WTC11 (cell line): ENCODE measurements around the gene SND1. TPM values are rescaled to one million over a fixed set of nuclear protein-coding genes. Genes with fewer than 3 reads are reported as not detected.

Experiments used
- ATAC-seq: fragments of 200-7000 bp; cut with Tn5 transposase; 2 replicates; pipeline ENCODE4 v1.10.0; 2021; ENCODE audit warnings: mild to moderate bottlenecking, moderate library complexity
- CTCF ChIA-PET: fragments of 300-600 bp; sonication (Branson Sonifier 250); formaldehyde crosslinking; loops from one replicate; lab custom pipeline; 2021; ENCODE audit warnings: antibody characterized with exemption; lab: Charles Lee
- POLR2A ChIA-PET: fragments of 350-600 bp; sonication (Branson Sonifier 250); formaldehyde crosslinking; loops from one replicate; lab custom pipeline; 2021; ENCODE audit warnings: antibody characterized with exemption; lab: Charles Lee
- DNase-seq: peaks from one replicate; pipeline ENCODE4 v3.0.0; 2021; ENCODE audit warnings: low spot score
- H3K27ac Mint-ChIP-seq: 2 replicates; pipeline ENCODE4 v1.8.0; 2021; ENCODE audit warnings: mixed read lengths
- H3K27me3 Mint-ChIP-seq: 2 replicates; pipeline ENCODE4 v1.8.0; 2021; ENCODE audit warnings: low read depth, mild to moderate bottlenecking, moderate library complexity, mixed read lengths
- H3K36me3 Mint-ChIP-seq: 2 replicates; pipeline ENCODE4 v1.8.0; 2021; ENCODE audit warnings: mixed read lengths
- H3K4me1 Mint-ChIP-seq: 2 replicates; pipeline ENCODE4 v1.8.0; 2022; ENCODE audit warnings: mixed read lengths
- H3K4me3 Mint-ChIP-seq: 2 replicates; pipeline ENCODE4 v1.8.0; 2021; ENCODE audit warnings: mild to moderate bottlenecking, moderate library complexity, mixed read lengths
- H3K9me3 Mint-ChIP-seq: 2 replicates; pipeline ENCODE4 v1.8.0; 2021; ENCODE audit warnings: mixed read lengths
- CBFB ChIP-seq: sonication (generic); formaldehyde crosslinking; IDR thresholded peaks from 2 replicates; pipeline ENCODE4 v1.8.1; 2022; ENCODE audit warnings: mild to moderate bottlenecking, low read depth, missing genetic modification reagents
- EMX1 ChIP-seq: fragments of 250-450 bp; sonication (Bioruptor Pico); IDR thresholded peaks from 2 replicates; pipeline ENCODE4 v1.8.0; 2021; ENCODE audit warnings: mild to moderate bottlenecking
- ESRRA ChIP-seq: sonication (generic); formaldehyde crosslinking; IDR thresholded peaks from 2 replicates; pipeline ENCODE4 v1.8.1; 2022; ENCODE audit warnings: mild to moderate bottlenecking, missing genetic modification reagents, borderline replicate concordance
- ETV6 ChIP-seq: sonication (generic); formaldehyde crosslinking; IDR thresholded peaks from 2 replicates; pipeline ENCODE4 v1.8.1; 2022; ENCODE audit warnings: mild to moderate bottlenecking, missing genetic modification reagents
- GRHL2 ChIP-seq: fragments of 250-450 bp; sonication (Bioruptor Pico); IDR thresholded peaks from 2 replicates; pipeline ENCODE4 v1.8.0; 2022; ENCODE audit warnings: mild to moderate bottlenecking, moderate library complexity; ENCODE audit not compliant: insufficient replicate concordance, severe bottlenecking
- HMGA2 ChIP-seq: fragments of 250-450 bp; sonication (Bioruptor Pico); IDR thresholded peaks from 2 replicates; pipeline ENCODE4 v1.4.0; 2021; ENCODE audit warnings: mild to moderate bottlenecking, moderate library complexity
- JAZF1 ChIP-seq: fragments of 250-450 bp; sonication (Bioruptor Pico); IDR thresholded peaks from 2 replicates; pipeline ENCODE4 v1.9.0; 2021; ENCODE audit warnings: moderate library complexity, mild to moderate bottlenecking, inconsistent platforms
- KAT7 ChIP-seq: sonication (generic); formaldehyde crosslinking; IDR thresholded peaks from 2 replicates; pipeline ENCODE4 v1.8.1; 2023; ENCODE audit warnings: missing genetic modification reagents, mild to moderate bottlenecking, borderline replicate concordance
- MXD4 ChIP-seq: fragments of 250-450 bp; sonication (Bioruptor Pico); IDR thresholded peaks from 2 replicates; pipeline ENCODE4 v1.8.0; 2021; ENCODE audit warnings: mild to moderate bottlenecking, moderate library complexity, borderline replicate concordance
- OVOL2 ChIP-seq: fragments of 250-450 bp; sonication (Bioruptor Pico); IDR thresholded peaks from 2 replicates; pipeline ENCODE4 v1.9.0; 2021; ENCODE audit warnings: mild to moderate bottlenecking, borderline replicate concordance
- SMAD4 ChIP-seq: sonication (generic); formaldehyde crosslinking; IDR thresholded peaks from 2 replicates; pipeline ENCODE4 v1.8.0; 2022; ENCODE audit warnings: mild to moderate bottlenecking, missing genetic modification reagents
- SOX15 ChIP-seq: fragments of 250-450 bp; sonication (Bioruptor Pico); IDR thresholded peaks from 2 replicates; pipeline ENCODE4 v1.9.0; 2021; ENCODE audit warnings: mild to moderate bottlenecking
- TEAD4 ChIP-seq: sonication (generic); formaldehyde crosslinking; IDR thresholded peaks from 2 replicates; pipeline ENCODE4 v1.8.0; 2022; ENCODE audit warnings: mild to moderate bottlenecking, missing genetic modification reagents
- ZNF121 ChIP-seq: sonication (generic); formaldehyde crosslinking; IDR thresholded peaks from 2 replicates; pipeline ENCODE4 v1.8.0; 2023; ENCODE audit warnings: missing genetic modification reagents
- ZNF138 ChIP-seq: sonication (generic); formaldehyde crosslinking; conservative IDR thresholded peaks from 2 replicates; pipeline ENCODE4 v1.8.1; 2022; ENCODE audit warnings: mild to moderate bottlenecking, moderate library complexity, missing genetic modification reagents
- ZNF317 ChIP-seq: sonication (generic); formaldehyde crosslinking; IDR thresholded peaks from 2 replicates; pipeline ENCODE4 v1.8.1; 2023; ENCODE audit warnings: low read depth, mild to moderate bottlenecking, moderate library complexity, missing genetic modification reagents, borderline replicate concordance
- ZNF396 ChIP-seq: fragments of 250-450 bp; sonication (Bioruptor Pico); IDR thresholded peaks from 2 replicates; pipeline ENCODE4 v1.8.0; 2021; ENCODE audit warnings: mild to moderate bottlenecking, moderate library complexity, borderline replicate concordance
- ZNF416 ChIP-seq: fragments of 250-450 bp; sonication (Bioruptor Pico); IDR thresholded peaks from 2 replicates; pipeline ENCODE4 v1.9.0; 2021; ENCODE audit warnings: mild to moderate bottlenecking, inconsistent platforms
- total RNA-seq: library from RNA; stranded (reverse); gene quantifications from 3 replicates; pipeline ENCODE4 v1.2.3, GENCODE V29; 2021
- TF ChIP-seq, protein P1 (sequence below): sonication (generic); formaldehyde crosslinking; IDR thresholded peaks from 2 replicates; pipeline ENCODE4 v1.8.0; 2022; ENCODE audit warnings: mild to moderate bottlenecking, missing genetic modification reagents
- TF ChIP-seq, protein P2 (sequence below): fragments of 250-450 bp; sonication (Bioruptor Pico); IDR thresholded peaks from 2 replicates; pipeline ENCODE4 v1.9.0; 2021; ENCODE audit warnings: mild to moderate bottlenecking, borderline replicate concordance
- TF ChIP-seq, protein P3 (sequence below): sonication (generic); formaldehyde crosslinking; IDR thresholded peaks from 2 replicates; pipeline ENCODE4 v1.8.1; 2022; ENCODE audit warnings: mild to moderate bottlenecking, moderate library complexity, missing genetic modification reagents
- TF ChIP-seq, protein P4 (sequence below): sonication (generic); formaldehyde crosslinking; IDR thresholded peaks from 2 replicates; pipeline ENCODE4 v1.8.1; 2022; ENCODE audit warnings: mild to moderate bottlenecking, missing genetic modification reagents, moderate library complexity, borderline replicate concordance
- TF ChIP-seq, protein P5 (sequence below): sonication (generic); formaldehyde crosslinking; IDR thresholded peaks from 2 replicates; pipeline ENCODE4 v1.8.0; 2023; ENCODE audit warnings: mild to moderate bottlenecking, missing genetic modification reagents

The SND1 gene
- total RNA-seq, 1 experiment from 2014 or later, result 261 TPM

DNA sequence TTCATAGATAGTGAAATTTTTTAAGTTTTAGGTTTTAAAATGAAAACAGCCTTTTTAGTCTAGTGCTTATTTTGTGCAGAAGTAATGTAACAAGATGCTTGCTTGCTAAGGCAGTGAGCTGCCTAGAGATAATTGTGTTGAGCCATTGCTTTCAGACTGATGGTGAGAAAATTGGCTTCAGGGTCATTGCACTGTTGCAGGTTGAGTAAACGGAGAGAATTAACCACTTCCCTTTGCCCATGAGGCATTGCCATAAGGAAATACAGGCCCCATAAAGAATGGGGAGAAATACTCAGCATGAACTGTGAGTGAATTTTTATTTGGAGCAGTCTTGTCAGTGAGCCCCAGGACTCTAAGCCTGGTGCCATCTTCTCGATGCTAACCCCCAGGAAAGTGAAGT lies 238.7 kb downstream of the SND1 start:
- ChIA-PET CTCF (no interaction called here), POLR2A (no interaction called here)
- H3K36me3 Mint-ChIP-seq, result peaks cover 16% of the 10 kb centered on the region
- no peak overlapping the region for H3K4me3 Mint-ChIP-seq
- no peaks in the 10 kb centered on the region for H3K27me3 Mint-ChIP-seq
- peaks cover 75% of the 10 kb centered on the region for H3K4me1 Mint-ChIP-seq
- TF ChIP-seq, protein P1, sequence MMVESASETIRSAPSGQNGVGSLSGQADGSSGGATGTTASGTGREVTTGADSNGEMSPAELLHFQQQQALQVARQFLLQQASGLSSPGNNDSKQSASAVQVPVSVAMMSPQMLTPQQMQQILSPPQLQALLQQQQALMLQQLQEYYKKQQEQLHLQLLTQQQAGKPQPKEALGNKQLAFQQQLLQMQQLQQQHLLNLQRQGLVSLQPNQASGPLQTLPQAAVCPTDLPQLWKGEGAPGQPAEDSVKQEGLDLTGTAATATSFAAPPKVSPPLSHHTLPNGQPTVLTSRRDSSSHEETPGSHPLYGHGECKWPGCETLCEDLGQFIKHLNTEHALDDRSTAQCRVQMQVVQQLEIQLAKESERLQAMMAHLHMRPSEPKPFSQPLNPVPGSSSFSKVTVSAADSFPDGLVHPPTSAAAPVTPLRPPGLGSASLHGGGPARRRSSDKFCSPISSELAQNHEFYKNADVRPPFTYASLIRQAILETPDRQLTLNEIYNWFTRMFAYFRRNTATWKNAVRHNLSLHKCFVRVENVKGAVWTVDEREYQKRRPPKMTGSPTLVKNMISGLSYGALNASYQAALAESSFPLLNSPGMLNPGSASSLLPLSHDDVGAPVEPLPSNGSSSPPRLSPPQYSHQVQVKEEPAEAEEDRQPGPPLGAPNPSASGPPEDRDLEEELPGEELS, result no peak
- no peak for TF ChIP-seq ZNF396 (CRISPR knock-in tag)
- TF ChIP-seq ZNF317 (CRISPR knock-in tag), result no peak
- TF ChIP-seq MXD4, result no peak
- TF ChIP-seq ZNF416 (CRISPR knock-in tag), result no peak
- TF ChIP-seq SOX15 (CRISPR knock-in tag), result no peak
- TF ChIP-seq, protein P2, sequence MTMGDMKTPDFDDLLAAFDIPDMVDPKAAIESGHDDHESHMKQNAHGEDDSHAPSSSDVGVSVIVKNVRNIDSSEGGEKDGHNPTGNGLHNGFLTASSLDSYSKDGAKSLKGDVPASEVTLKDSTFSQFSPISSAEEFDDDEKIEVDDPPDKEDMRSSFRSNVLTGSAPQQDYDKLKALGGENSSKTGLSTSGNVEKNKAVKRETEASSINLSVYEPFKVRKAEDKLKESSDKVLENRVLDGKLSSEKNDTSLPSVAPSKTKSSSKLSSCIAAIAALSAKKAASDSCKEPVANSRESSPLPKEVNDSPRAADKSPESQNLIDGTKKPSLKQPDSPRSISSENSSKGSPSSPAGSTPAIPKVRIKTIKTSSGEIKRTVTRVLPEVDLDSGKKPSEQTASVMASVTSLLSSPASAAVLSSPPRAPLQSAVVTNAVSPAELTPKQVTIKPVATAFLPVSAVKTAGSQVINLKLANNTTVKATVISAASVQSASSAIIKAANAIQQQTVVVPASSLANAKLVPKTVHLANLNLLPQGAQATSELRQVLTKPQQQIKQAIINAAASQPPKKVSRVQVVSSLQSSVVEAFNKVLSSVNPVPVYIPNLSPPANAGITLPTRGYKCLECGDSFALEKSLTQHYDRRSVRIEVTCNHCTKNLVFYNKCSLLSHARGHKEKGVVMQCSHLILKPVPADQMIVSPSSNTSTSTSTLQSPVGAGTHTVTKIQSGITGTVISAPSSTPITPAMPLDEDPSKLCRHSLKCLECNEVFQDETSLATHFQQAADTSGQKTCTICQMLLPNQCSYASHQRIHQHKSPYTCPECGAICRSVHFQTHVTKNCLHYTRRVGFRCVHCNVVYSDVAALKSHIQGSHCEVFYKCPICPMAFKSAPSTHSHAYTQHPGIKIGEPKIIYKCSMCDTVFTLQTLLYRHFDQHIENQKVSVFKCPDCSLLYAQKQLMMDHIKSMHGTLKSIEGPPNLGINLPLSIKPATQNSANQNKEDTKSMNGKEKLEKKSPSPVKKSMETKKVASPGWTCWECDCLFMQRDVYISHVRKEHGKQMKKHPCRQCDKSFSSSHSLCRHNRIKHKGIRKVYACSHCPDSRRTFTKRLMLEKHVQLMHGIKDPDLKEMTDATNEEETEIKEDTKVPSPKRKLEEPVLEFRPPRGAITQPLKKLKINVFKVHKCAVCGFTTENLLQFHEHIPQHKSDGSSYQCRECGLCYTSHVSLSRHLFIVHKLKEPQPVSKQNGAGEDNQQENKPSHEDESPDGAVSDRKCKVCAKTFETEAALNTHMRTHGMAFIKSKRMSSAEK (CRISPR knock-in tag), result no peak
- no peak for TF ChIP-seq ETV6
- no peak for TF ChIP-seq KAT7 (CRISPR knock-in tag)
- no peak for TF ChIP-seq ESRRA (CRISPR knock-in tag)
- no peak for TF ChIP-seq JAZF1
- TF ChIP-seq, protein P3, sequence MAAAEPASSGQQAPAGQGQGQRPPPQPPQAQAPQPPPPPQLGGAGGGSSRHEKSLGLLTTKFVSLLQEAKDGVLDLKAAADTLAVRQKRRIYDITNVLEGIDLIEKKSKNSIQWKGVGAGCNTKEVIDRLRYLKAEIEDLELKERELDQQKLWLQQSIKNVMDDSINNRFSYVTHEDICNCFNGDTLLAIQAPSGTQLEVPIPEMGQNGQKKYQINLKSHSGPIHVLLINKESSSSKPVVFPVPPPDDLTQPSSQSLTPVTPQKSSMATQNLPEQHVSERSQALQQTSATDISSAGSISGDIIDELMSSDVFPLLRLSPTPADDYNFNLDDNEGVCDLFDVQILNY, result no peak
- no peak for TF ChIP-seq ZNF138
- no peak for TF ChIP-seq TEAD4 (CRISPR knock-in tag)
- ATAC-seq (no peak), DNase-seq (no peak)
- H3K27ac Mint-ChIP-seq, result peak overlapping the region; percentile 23; the same call in 1 of the 2 replicates
- H3K9me3 Mint-ChIP-seq, result no peaks in the 10 kb centered on the region

DNA sequence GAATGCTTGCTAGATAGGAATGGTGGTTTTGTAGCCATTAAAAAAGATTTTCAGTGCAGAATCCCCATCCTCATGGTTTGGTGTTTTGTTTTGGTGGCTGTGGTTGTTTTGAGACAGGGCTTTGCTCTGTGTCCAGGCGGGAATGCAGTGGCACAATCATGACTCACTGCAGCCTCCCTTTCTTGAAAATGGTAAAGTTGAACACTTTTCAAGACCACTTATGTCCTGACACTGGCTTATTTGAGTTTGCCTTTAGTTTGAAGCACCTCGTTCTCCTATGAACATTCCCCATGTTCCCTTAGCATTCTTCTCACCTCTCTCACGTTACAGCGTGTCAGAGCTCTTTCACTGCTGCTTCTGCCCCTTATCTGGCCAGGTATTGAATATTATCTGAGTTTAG lies 239.2 kb downstream of the SND1 start:
- H3K4me1 Mint-ChIP-seq, result peaks cover 71% of the 10 kb centered on the region
- POLR2A ChIA-PET, result no interaction called here
- ATAC-seq, result no peak

More for the DNA sequence above, 239.2 kb downstream of the SND1 start:
- H3K36me3 Mint-ChIP-seq, result peaks cover 16% of the 10 kb centered on the region
- DNase-seq, result no peak
- no peaks in the 10 kb centered on the region for H3K9me3 Mint-ChIP-seq
- peak overlapping the region; percentile 23 for H3K27ac Mint-ChIP-seq
- no peaks in the 10 kb centered on the region for H3K27me3 Mint-ChIP-seq
- CTCF ChIA-PET, result no interaction called here
- TF ChIP-seq OVOL2 (CRISPR knock-in tag) (no peak), JAZF1 (no peak), EMX1 (no peak), CBFB (CRISPR knock-in tag) (no peak), GRHL2 (no peak), ZNF121 (CRISPR knock-in tag) (no peak), SMAD4 (no peak), HMGA2 (CRISPR knock-in tag) (no peak)
- TF ChIP-seq, protein P4, sequence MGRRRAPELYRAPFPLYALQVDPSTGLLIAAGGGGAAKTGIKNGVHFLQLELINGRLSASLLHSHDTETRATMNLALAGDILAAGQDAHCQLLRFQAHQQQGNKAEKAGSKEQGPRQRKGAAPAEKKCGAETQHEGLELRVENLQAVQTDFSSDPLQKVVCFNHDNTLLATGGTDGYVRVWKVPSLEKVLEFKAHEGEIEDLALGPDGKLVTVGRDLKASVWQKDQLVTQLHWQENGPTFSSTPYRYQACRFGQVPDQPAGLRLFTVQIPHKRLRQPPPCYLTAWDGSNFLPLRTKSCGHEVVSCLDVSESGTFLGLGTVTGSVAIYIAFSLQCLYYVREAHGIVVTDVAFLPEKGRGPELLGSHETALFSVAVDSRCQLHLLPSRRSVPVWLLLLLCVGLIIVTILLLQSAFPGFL, result no peak
- TF ChIP-seq, protein P5, sequence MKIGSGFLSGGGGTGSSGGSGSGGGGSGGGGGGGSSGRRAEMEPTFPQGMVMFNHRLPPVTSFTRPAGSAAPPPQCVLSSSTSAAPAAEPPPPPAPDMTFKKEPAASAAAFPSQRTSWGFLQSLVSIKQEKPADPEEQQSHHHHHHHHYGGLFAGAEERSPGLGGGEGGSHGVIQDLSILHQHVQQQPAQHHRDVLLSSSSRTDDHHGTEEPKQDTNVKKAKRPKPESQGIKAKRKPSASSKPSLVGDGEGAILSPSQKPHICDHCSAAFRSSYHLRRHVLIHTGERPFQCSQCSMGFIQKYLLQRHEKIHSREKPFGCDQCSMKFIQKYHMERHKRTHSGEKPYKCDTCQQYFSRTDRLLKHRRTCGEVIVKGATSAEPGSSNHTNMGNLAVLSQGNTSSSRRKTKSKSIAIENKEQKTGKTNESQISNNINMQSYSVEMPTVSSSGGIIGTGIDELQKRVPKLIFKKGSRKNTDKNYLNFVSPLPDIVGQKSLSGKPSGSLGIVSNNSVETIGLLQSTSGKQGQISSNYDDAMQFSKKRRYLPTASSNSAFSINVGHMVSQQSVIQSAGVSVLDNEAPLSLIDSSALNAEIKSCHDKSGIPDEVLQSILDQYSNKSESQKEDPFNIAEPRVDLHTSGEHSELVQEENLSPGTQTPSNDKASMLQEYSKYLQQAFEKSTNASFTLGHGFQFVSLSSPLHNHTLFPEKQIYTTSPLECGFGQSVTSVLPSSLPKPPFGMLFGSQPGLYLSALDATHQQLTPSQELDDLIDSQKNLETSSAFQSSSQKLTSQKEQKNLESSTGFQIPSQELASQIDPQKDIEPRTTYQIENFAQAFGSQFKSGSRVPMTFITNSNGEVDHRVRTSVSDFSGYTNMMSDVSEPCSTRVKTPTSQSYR, result no peak
- TF ChIP-seq, all 79 proteins: peak for 0
- no peak overlapping the region for H3K4me3 Mint-ChIP-seq
